Esophagus muscularis mucosa (tissue), 4 donors: ENCODE data around the gene CD69. TPM values are rescaled to one million over a fixed set of nuclear protein-coding genes. Genes with fewer than 3 reads are reported as not detected.

Source experiments
- DNase-seq: peaks from one replicate; pipeline ENCODE4 v3.0.0-alpha.2; 2017; ENCODE audit errors: extremely low spot score
- H3K27ac ChIP-seq, 4 donors: fragments of 200-600 bp; sonication (generic); replicated peaks in 1 of 4; 1 replicate in 3 of 4; 2 replicates in 1 of 4; pipeline ENCODE4 v1.5.1; 2016 to 2019; ENCODE audit warnings: mild to moderate bottlenecking in 1 of 4
- H3K27me3 ChIP-seq, 4 donors: fragments of 200-600 bp; sonication (generic); one replicate each; pipeline versions ENCODE4 v1.5.1 to v1.6.0; 2016 to 2019
- H3K36me3 ChIP-seq, 4 donors: fragments of 200-600 bp; sonication (generic); one replicate each; pipeline ENCODE4 v1.5.1; 2016 to 2019
- H3K4me1 ChIP-seq, 4 donors: fragments of 200-600 bp; sonication (generic); one replicate each; pipeline ENCODE4 v1.5.1; 2016 to 2019
- H3K4me3 ChIP-seq, 4 donors: fragments of 200-600 bp; sonication (generic); 1 replicate in 2 of 4; 2 replicates in 2 of 4; pipeline ENCODE4 v1.5.1; 2016 to 2019; ENCODE audit warnings: mild to moderate bottlenecking in 4 of 4, moderate library complexity in 1 of 4
- H3K9me3 ChIP-seq, 4 donors: fragments of 200-600 bp; sonication (generic); 1 replicate in 3 of 4; 2 replicates in 1 of 4; pipeline ENCODE4 v1.5.1; 2016 to 2019
- CTCF ChIP-seq, 3 experiments: fragments of 200-600 bp in 2 of 3; fragments of 450-650 bp in 1 of 3; sonication (generic) in 2 of 3; IDR thresholded peaks; one replicate each; pipeline ENCODE4 v1.5.1; 2017 to 2019; ENCODE audit warnings: antibody characterized with exemption in 3 of 3, mild to moderate bottlenecking in 2 of 3, moderate library complexity in 1 of 3
- EP300 ChIP-seq: sonication (generic); formaldehyde crosslinking; IDR thresholded peaks from one replicate; pipeline ENCODE4 v1.6.1; 2017; ENCODE audit warnings: antibody characterized with exemption
- POLR2A ChIP-seq: fragments of 450-650 bp; IDR thresholded peaks from one replicate; pipeline ENCODE4 v1.6.1; 2017; ENCODE audit warnings: antibody characterized with exemption, moderate library complexity, mild to moderate bottlenecking, low read depth
- POLR2AphosphoS5 ChIP-seq, 2 donors: sonication (generic); formaldehyde crosslinking; IDR thresholded peaks; one replicate each; pipeline ENCODE4 v1.6.1; 2017; ENCODE audit warnings: antibody characterized with exemption in 2 of 2
- WGBS: methylation state at CpG from one replicate; pipeline ENCODE4 v1.1.5; 2018; 5-methylcytosine and 5-hydroxymethylcytosine counted together
- intact Hi-C: fragments of 100-400 bp; cut with DNase I; formaldehyde crosslinking; loops from one replicate; pipeline ENCODE4 v1.15.1; 2023
- total RNA-seq, 4 donors: library from RNA; depleted of rRNA; stranded (reverse); fragments of >200 nt; gene quantifications; one replicate each; pipeline versions ENCODE4 v1.1.0 to v1.2.1, GENCODE V29; 2016

CD69 gene
- total RNA-seq, 4 donors from 2014 or later: 0.65 to 3.3 (median 2.7) TPM

GRCh38 chr12:9759694-9760093 is 1.0 kb downstream of the CD69 start:
- no peaks in the 10 kb centered on the region for H3K4me1 ChIP-seq
- peak overlapping the region in 1 of 4 donors; percentile 12 for H3K27ac ChIP-seq
- no peak for DNase-seq
- peaks cover 0 to 5% (median 0%) of the 10 kb centered on the region in 4 donors for H3K27me3 ChIP-seq
- no peaks in the 10 kb centered on the region for H3K9me3 ChIP-seq
- intact Hi-C loops: no loop called here
- no peaks in the 10 kb centered on the region for H3K36me3 ChIP-seq
- TF ChIP-seq POLR2AphosphoS5 (IDR thresholded peaks at IDR 0.05) (no peak), POLR2A (no peak), EP300 (no peak), CTCF (IDR thresholded peaks at IDR 0.05) (no peak)
- no peak overlapping the region for H3K4me3 ChIP-seq
- WGBS: 76% methylated on average over 1 of the region's 1 CpG

GRCh38 chr12:9758119-9758518 is 2.6 kb downstream of the CD69 start:
- TF ChIP-seq EP300 (no peak), POLR2AphosphoS5 (IDR thresholded peaks at IDR 0.05) (no peak), POLR2A (no peak), CTCF (IDR thresholded peaks at IDR 0.05) (no peak)
- no peak for DNase-seq
- no peaks in the 10 kb centered on the region for H3K4me1 ChIP-seq
- no peaks in the 10 kb centered on the region for H3K9me3 ChIP-seq
- peaks cover 0 to 5% (median 0%) of the 10 kb centered on the region in 4 donors for H3K27me3 ChIP-seq
- intact Hi-C loops: no loop called here
- H3K27ac ChIP-seq: no peak overlapping the region
- H3K36me3 ChIP-seq: no peaks in the 10 kb centered on the region
- peak overlapping the region in 2 of 4 donors; percentile 1 to 6 for H3K4me3 ChIP-seq
- WGBS: 76% methylated on average over 3 of the region's 3 CpGs

- Histone ChIP-seq H3K36me3 (no peaks in the 10 kb centered on the region), H3K9me3 (no peaks in the 10 kb centered on the region), H3K27ac (no peak overlapping the region), H3K27me3 (peaks cover 0 to 5% (median 0%) of the 10 kb centered on the region in 4 donors), H3K4me3 (no peak overlapping the region), H3K4me1 (no peaks in the 10 kb centered on the region)
- no peak for DNase-seq
- 85% methylated on average over 5 of the region's 5 CpGs for WGBS
- intact Hi-C loops: no loop called here
- no peak for TF ChIP-seq POLR2AphosphoS5 (IDR thresholded peaks at IDR 0.05)
- TF ChIP-seq CTCF (IDR thresholded peaks at IDR 0.05): no peak
- TF ChIP-seq POLR2A: no peak
- no peak for TF ChIP-seq EP300
Observed at GRCh38 chr12:9757433-9758025, 3.2 kb downstream of the CD69 start.

GRCh38 chr12:9756706-9757105 is 4.0 kb downstream of the CD69 start:
- no peak for TF ChIP-seq POLR2A
- no peak for TF ChIP-seq CTCF (IDR thresholded peaks at IDR 0.05)
- no peak for TF ChIP-seq EP300
- DNase-seq: no peak
- H3K4me3 ChIP-seq: no peak overlapping the region
- peaks cover 0 to 5% (median 0%) of the 10 kb centered on the region in 4 donors for H3K27me3 ChIP-seq
- WGBS: 88% methylated on average over 5 of the region's 5 CpGs
- no peaks in the 10 kb centered on the region for H3K4me1 ChIP-seq
- H3K9me3 ChIP-seq: no peaks in the 10 kb centered on the region
- no peak overlapping the region for H3K27ac ChIP-seq
- H3K36me3 ChIP-seq: no peaks in the 10 kb centered on the region
- intact Hi-C loops: no loop called here

GRCh38 chr12:9756170-9756569 is 4.5 kb downstream of the CD69 start:
- Histone ChIP-seq H3K4me1 (no peaks in the 10 kb centered on the region), H3K27ac (no peak overlapping the region), H3K27me3 (peaks cover 0 to 5% (median 0%) of the 10 kb centered on the region in 4 donors), H3K9me3 (no peaks in the 10 kb centered on the region), H3K36me3 (no peaks in the 10 kb centered on the region), H3K4me3 (no peak overlapping the region)
- intact Hi-C loops: no loop called here
- DNase-seq: no peak
- no peak for TF ChIP-seq POLR2AphosphoS5 (IDR thresholded peaks at IDR 0.05)
- no peak for TF ChIP-seq EP300
- no peak for TF ChIP-seq POLR2A
- TF ChIP-seq CTCF (IDR thresholded peaks at IDR 0.05): no peak
- WGBS: 74% methylated on average over 2 of the region's 2 CpGs
